ENCODE data around the gene LENG1.

Gene LENG1

GRCh38 chr19:54106716-54107115 is 52.8 kb downstream of the LENG1 start:
- DNase-seq: no peak

- no peak for DNase-seq
Observed at GRCh38 chr19:54105796-54106195, 53.7 kb downstream of the LENG1 start.

Measured in NCI-H1092 (cell line).